ENCODE data around the gene RBPJ.

RBPJ gene

DNA sequence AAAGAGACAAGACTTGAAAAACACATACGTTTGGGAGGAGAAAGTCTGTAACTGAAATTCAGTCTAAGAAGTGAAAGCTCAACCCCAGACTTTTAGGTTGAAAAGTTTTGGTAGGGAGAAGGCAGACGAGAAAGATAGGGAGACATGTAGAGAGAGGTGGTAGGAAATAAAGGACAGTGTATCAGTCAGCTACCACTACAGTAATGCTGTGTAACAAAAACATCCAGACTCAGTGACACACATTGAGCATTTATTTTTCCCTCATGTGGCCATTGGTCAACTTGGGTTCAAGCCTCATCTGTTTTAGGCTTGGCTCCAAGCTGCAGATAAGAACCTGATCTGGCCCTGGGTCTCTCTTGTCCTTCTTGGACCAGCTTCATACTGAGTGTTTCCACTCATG, 142.6 kb downstream of the RBPJ start:
- DNase-seq, result no peak

DNA sequence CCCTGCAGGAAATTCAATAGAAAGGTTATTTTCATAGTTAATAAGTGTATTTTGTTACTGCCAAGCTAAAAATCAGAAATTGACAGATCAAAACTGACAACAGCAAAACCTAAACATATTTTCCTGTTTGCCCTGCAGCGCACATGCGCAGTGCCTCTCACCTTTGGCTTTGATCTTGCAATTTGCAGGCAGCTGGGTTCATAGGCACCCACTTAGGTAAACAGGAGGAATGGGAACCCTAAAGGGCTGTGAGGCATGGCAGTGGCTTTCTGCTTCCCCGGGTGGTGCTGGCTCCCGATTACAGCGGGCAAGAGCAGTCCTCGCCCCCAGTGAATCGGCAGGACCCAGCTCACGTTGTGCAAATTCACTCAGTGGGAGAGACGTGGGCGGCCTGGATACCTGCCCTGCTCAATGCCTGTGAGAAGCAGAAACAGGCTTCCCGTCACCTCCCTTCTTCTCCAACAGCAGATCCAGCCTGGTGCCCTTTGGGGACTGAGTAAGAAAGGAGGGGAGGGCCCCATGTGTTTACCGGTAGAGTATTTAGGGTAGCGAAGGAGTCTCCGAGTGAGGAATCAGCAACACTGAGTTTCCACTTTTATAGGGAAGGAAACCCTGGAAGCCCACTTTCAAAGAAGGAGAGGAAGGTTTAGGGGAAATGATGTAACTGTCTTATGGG, 143.7 kb downstream of the RBPJ start:
- DNase-seq, result no peak

DNA sequence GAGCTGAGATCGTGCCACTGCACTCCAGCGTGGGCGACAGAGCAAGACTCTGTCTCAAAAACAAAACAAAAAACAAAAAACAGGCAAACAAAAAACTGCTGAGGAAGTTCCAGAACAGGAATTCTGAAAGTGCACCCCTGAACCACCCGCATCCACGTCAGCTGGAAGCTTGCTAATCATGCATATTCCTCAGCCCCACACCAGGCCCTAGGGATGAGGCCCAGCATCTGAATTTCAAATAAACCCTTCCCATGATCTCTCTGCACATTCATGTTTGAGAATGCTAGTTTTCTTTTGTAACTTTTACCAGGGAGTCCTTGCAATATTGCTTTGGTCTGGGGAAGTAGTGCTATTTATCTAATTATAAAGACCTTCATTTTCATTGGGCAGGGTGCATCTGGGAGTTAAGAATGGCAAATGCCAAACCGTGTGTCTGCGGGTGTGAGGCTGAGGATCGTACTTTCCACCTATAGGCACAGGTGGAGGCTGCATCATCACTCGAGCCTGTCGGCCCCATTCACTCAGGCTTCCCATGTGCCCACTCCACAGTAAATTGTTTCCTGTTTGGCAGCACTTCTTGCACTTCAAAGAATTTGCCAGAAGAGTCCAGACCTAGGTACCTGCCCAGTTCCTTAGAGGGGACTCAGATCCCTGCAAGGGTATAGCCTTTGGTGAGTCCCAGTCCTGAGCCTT, 145.9 kb downstream of the RBPJ start:
- DNase-seq, result no peak

DNA sequence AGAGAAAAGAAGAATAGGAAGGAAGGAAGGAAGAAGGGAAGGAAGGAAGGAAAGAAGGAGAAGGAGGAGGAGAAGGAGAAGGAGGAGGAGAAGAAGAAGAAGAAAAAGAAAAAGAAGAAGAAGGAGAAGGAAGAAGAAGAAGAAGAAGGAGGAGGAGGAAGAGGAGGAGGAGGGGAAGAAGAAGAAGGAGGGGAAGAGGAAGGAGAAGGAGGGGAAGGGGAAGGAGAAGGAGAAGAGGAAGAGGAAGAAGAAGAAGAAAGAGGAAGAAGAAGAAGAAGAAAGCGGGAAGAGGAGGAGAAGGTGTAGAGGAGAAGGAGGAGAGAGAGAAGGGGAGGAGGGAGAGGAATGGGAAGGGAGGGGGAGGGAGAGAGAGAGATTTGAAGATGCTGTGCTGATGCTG, 146.9 kb downstream of the RBPJ start:
- DNase-seq, result no peak

DNA sequence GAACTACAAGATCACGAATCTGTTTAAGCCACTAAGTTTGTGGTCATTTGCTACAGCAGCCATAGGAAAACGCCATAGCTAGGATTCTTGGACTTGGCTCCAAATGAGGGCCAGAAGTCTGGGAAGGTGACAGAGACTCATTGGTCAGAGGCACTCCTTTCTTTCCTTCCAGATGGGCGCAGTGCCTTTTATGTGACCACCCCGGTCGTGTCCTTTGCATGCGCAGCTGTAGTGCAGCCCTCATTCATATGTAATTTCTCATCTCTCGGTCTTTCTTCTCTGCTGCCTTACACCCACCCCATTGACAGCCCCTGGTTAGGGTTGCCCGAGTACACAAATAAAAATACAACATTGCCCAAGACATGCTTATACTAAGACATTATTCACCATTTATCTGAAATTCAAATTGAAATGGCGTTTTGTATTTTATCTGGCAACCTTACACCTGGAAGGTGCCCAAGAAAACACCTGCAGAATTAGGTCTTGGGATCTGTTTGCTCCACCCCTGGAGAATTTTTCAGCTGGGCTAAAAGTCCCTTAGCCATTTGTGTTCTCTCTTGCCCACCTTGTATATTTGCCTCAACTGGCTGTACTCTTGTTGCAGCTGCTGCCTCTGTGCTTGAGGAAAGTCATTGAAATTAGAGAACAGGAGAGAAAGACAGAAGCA, 147.6 kb downstream of the RBPJ start:
- DNase-seq, result no peak

DNA sequence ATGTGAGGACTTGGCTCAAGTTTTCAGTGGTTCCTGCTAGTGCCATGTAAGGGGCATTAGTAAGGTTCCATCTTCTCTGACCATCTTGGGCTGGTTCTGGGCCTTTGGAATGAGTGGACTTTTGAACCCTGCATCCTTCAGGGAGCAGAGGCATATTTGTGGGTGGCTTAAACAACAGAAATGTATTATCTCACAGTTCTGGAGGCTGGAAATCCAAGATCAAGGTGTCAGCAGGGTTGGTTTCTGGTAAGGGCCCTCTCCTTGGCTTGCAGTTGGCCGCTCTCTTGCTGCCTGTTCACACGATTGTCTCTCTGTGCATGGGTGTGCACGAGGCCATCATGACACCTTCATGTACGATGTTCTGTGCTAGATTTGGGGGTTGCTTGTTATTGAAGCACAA, 148.2 kb downstream of the RBPJ start:
- DNase-seq, result no peak

DNA sequence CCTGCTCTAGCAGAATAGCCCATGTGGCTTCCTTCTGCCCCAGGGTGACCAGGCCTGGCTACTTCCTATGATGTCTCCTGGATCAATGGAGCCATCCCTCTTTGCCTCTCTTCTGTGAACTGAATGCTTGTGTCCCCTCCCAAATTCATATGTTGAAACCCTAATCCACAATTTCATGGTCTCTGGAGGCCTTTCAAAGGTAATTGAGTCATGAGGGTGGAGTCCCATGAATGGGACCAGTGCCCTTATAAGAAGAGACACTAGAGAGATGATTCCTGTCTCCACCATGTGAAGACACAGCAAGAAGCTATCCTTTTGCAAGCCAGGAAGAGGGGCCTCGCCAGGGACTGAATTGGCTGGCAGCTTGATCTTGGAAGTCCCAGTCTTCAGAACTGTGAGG, 151.1 kb downstream of the RBPJ start:
- no peak for DNase-seq

DNA sequence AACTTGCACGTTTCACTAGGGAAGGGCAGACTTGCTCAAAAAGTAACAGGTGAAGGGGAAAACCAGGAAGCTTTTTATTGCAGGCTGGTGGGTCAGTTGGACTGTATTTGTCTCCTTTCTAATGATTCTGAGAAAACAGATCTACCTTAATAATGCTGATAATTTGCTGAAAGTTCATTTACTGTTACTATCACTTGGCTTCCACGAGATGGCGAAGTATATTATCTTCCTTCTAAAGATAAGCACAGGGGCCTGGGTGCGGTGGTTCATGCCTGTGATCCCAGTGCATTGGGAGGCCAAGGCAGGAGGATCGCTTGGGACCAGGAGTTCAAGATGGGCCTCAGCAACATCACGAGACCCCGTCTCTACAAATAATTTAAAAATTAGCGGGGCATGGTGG, 153.1 kb downstream of the RBPJ start:
- no peak for DNase-seq

DNA sequence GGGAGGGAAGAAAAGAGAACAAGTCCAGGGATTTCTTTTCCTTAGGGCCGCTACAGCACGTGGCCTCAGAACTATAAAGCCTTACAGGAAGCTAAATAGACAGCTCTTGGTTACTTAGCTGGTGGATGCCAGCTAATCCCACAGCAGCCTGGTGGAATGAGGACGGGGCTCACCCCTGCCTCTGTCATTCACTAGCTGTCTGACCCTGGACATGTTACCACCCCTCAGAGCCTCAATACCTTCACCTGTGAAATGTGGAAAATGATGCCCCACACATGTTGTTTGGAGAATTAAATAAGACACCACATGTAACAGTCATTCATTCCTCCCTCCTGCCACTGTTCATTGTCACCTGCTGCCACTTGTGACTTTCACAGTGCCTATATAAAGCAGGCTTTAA, 153.7 kb downstream of the RBPJ start:
- DNase-seq, result no peak

DNA sequence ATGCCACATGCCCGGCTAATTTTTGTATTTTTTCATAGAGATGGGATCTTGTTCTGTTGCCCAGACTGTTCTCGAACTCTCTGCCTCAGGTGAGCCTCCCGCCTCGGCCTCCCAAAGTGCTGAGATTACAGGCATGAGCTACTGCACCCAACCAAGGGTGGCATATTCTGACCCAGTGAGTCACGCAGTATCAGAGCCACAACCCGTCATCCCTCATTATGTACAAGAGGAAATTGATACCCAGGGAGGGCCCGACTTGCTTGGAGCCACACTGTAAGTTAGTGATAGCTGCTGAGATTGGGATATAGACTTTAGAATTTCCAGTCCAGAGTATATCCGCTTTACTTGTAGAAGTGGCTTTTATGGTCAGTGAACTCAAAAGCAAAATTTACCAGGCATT, 154.9 kb downstream of the RBPJ start:
- DNase-seq, result no peak

DNA sequence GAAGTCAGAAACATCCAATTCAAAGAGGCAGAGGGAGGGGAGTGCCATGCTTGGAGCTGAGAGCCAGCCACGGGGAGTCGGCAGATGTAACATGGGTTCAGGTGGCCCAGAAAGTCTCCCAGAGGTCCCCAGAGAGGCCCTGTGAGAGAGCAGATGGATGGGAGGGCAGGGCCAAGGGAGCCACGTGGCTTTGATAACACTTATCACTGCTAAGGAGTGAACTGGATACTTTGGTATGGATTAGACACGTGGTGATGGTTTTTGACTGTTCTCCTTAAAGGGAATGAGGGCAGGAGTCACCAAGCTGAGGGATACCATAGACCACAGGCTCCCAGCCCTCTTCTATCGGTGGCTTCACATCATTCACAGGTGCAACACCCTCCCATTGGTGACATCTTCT, 155.7 kb downstream of the RBPJ start:
- no peak for DNase-seq

DNA sequence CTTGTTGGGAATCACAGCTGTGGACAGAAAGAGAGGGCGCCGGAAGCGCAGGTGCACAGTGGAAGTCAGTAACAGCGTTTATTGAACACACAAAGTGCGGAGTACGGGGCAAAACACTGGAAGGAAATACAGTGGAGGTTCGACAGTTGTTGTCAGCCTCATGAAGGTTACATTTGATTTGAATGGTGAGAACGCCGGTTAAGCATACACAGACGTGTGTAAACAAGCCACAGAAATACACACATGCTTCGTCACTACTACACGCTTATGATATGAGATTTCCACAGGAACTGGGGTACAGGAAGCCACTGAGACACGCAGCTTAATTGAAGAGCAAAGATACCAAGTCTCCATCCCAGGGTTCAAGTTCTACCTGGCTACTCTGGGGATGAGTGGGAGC, 157.5 kb downstream of the RBPJ start:
- no peak for DNase-seq

DNA sequence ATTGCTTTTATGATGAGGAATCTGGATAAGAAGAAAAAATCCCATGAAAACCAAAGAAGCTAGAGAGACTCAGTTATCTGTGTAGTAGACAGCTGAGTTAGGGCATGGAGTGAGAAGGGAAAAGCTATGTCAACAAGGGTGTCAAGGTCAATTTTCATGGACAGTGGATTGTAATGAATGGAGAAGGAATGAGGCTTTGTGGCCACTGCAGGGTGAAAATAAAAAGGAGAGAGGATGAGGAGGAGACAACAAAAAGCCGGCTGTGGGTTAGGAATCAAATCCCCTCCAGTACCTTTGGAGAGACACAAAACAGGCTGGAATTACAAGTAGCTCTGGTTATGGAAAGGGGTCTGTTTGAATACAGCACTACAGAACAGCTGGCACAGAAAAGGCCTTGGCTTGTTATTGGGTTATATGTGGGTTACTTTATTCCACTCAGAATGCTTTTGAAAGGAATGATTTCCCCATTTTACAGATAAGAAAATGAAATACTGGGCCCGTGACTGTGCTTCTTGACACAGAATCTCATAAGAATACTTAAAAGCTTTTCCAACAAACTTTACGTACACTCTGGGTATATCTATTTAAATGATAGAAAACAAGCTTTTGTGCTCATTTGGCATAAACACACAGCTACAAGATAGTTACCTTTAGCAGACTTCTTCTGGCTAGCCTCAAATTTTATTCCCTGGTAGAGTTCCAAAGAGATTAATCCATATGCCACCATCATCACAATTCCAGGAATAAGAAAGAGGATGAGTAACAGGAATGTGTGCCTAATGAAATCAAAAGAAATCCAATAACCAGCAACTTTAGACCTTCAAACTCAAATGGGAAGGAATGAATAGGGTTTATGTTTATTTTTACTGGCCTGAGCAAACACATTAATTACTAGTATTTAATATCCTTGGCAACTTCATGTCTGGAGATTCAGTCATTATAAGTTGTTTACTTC, 162.0 kb downstream of the RBPJ start:
- DNase-seq, result no peak

DNA sequence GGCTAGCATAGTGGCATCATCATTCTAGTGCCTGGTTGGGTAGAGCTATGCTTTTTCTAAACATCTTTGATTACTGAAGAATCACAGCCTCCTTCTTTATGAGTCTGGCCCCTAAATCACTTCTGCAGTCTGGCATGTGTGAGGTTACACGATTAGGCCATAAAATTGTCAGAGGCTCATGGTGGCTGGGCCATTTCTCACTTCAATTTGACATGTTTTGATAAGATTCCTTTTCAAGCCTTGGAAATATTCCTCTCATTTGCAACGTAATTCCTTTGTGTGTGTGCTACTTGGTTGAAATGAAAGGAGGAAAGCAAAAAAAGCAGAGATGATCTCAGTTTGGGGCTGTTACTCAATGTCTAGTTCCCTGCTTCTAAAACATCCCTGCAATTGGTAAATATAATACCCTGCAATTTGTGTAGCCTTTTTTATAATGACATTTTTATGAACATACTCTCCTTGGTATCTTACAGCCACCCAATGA, 163.3 kb downstream of the RBPJ start:
- DNase-seq, result no peak

DNA sequence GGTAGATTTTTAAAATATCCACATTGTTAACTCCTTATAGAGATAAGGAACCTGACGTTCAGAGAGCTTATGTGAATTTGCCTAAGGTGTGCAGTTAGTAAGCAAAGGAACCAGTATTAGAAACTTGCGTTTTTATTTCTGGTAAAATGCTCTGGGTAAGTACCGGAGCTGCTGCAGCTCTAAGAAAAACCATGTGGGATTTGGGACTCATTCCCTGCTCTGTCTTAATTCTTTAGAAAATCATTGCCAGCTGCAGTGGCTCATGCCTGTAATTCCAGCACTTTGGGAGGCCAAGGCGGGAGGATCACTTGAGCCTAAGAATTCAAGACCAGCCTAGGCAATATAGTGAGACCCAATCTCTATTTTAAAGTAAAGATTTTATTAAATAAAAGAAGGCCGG, 163.7 kb downstream of the RBPJ start:
- no peak for DNase-seq
